Measurements from ENCODE around the gene P2RX2. TPM values are rescaled to one million over a fixed set of nuclear protein-coding genes. Genes with fewer than 3 reads are reported as not detected.

The P2RX2 gene
- total RNA-seq, 5 donors from 2014 or later (not counting 1 experiment from before 2014, with no cell fraction given): not detected

DNA sequence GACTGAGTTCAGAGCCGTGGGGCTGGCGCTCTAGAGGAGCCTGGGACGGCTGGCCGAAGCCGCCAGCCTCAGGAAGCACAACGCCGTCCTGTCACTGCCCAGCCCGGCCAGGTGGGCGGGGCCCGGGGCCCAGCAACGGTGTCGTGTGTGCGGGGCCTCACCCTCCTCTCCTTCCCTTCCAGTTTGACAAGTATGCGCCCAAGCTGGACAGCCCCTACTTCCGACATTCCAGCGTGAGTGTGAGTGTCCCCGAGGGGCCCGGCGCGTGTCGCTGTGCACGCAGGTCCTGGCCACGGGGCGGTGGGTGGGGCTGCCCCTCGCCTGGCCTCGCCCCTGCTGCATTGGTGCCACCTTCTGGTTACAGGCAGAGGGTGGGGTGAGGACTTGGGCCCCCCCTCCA, 46.5 kb upstream of the P2RX2 start:
- Histone ChIP-seq H3K4me3 (ENCODE audit: control insufficient read depth in 1 of 2, extremely low read depth in 1 of 2, low read length in 1 of 2) (no peak overlapping the region), H3K36me3 (ENCODE audit: control insufficient read depth in 2 of 2, extremely low read depth in 1 of 2, insufficient read depth in 1 of 2, low read length in 1 of 2) (peaks cover 22 to 30% of the 10 kb centered on the region in 2 donors), H3K27me3 (replicated peaks in 1 of 2; ENCODE audit: control insufficient read depth in 2 of 2, extremely low read depth in 1 of 2, insufficient read depth in 2 of 2, low read length in 1 of 2) (no peaks in the 10 kb centered on the region), H3K9me3 (no peaks in the 10 kb centered on the region), H3K27ac (ENCODE audit: low read length) (no peak overlapping the region), H3K4me1 (ENCODE audit: control insufficient read depth in 1 of 2, extremely low read depth in 1 of 2, insufficient read depth in 2 of 2, low read length in 2 of 2) (no peaks in the 10 kb centered on the region)
- Mint-ChIP-seq H3K4me3 (no peak overlapping the region), H3K9me3 (no peaks in the 10 kb centered on the region), H3K27me3 (no peaks in the 10 kb centered on the region), H3K4me1 (no peaks in the 10 kb centered on the region), H3K27ac (no peak overlapping the region), H3K36me3 (no peaks in the 10 kb centered on the region)
- POLR2A ChIA-PET: no interaction called here
- CTCF ChIA-PET: no interaction called here
- 95% methylated on average over 16 of the region's 26 CpGs for WGBS (ENCODE audit: insufficient coverage)
- no peak for ATAC-seq (replicated peaks in 1 of 4)
- DNase-seq: no peak

DNA sequence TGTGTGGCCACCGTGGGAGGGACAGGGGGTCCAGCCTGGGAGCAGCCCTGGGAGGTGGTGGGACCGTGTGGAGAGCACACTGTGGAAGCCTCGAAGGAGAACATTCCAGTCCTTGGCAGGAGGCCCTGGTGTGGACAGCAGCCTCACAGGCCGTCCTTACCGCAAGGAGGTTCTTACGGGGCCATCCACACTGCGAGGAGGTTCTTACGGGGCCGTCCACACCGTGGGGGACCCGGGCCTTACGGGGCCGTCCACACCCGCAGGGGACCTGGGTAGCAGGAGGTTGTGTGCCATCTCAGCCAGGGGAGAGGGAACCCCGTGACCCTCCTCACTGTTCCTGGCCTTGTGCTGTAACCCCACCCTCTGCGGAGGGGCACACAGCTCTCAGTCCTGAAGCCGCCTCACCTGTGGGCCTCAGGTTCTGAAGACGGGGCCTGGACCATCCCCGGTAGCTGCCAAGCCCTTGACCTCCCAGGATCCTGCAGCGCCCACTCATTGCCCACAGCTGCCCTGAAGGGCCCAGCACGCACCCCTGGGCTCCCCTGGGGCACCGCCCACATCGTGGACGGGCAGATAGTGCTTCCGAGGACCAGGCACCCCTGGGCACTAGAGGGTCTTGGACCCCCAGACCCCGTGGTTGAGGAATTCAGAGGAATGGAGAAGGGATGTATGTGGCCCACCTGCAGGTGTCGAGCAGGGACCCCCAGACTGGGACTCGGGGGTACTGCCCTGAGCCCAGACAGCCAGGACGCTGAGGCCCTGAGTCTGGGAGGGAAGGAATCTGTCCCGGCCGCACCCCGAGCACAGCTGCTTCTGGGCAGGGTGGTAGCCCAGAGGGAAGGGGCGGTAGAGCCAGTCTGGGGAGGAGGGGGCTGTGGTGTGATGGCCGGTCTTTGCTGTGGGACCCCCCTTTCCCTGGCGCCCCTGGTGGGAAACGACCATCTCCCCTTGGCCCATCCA, 45.5 kb upstream of the P2RX2 start:
- ChIA-PET POLR2A (no interaction called here), CTCF (no interaction called here)
- Mint-ChIP-seq H3K27ac (no peak overlapping the region), H3K9me3 (no peaks in the 10 kb centered on the region), H3K4me3 (no peak overlapping the region), H3K36me3 (peaks cover 5% of the 10 kb centered on the region), H3K4me1 (no peaks in the 10 kb centered on the region), H3K27me3 (no peaks in the 10 kb centered on the region)
- Histone ChIP-seq H3K4me1 (ENCODE audit: control insufficient read depth in 1 of 2, extremely low read depth in 1 of 2, insufficient read depth in 2 of 2, low read length in 2 of 2) (no peaks in the 10 kb centered on the region), H3K4me3 (ENCODE audit: control insufficient read depth in 1 of 2, extremely low read depth in 1 of 2, low read length in 1 of 2) (no peak overlapping the region), H3K36me3 (ENCODE audit: control insufficient read depth in 2 of 2, extremely low read depth in 1 of 2, insufficient read depth in 1 of 2, low read length in 1 of 2) (peaks cover 26 to 27% of the 10 kb centered on the region in 2 donors), H3K9me3 (no peaks in the 10 kb centered on the region), H3K27ac (ENCODE audit: low read length) (no peak overlapping the region), H3K27me3 (replicated peaks in 1 of 2; ENCODE audit: control insufficient read depth in 2 of 2, extremely low read depth in 1 of 2, insufficient read depth in 2 of 2, low read length in 1 of 2) (no peaks in the 10 kb centered on the region)
- DNase-seq: no peak
- no peak for ATAC-seq (replicated peaks in 1 of 4)
- 96% methylated on average over 31 of the region's 36 CpGs for WGBS (ENCODE audit: insufficient coverage)

DNA sequence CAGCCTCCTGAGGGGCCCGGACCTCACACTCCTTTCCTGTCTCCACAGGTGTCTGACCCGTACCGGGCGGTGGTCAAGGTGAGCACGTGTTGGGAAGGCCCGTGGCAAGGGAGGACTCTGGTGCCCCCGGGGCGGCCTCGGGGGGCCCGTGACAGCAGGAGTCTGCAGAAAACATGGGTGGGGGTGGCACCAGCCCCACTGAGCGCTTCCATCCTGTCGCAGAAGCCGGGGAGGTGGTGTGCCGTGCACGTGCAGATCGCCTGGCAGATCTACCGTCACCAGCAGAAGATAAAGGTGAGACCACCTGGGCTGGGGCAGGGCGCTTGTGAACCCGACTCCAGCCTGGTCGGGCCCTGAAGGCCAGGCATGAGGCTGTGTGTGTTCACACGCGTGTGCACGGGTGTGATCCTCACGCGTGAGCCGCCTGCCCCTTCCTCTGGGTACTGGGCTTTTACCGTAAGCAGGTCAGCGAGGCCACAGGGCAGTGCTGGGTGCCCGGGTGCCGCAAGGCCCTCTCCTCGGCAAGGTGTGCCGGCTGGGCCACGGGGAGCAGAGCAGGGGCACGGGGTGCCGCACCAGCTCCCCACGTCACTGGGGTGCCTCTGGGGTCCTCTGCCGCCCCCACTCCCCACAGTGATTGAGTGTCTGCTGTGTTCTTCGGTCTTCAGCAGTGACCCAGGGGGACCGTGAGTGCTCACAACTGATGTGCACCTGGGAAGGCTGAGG, 44.1 kb upstream of the P2RX2 start:
- no peak overlapping the region for H3K4me3 Mint-ChIP-seq
- ChIA-PET POLR2A (no interaction called here), CTCF (no interaction called here)
- Histone ChIP-seq H3K27me3 (replicated peaks in 1 of 2; ENCODE audit: control insufficient read depth in 2 of 2, extremely low read depth in 1 of 2, insufficient read depth in 2 of 2, low read length in 1 of 2) (no peaks in the 10 kb centered on the region), H3K9me3 (no peaks in the 10 kb centered on the region), H3K4me3 (ENCODE audit: control insufficient read depth in 1 of 2, extremely low read depth in 1 of 2, low read length in 1 of 2) (no peak overlapping the region), H3K27ac (ENCODE audit: low read length) (no peak overlapping the region), H3K36me3 (ENCODE audit: control insufficient read depth in 2 of 2, extremely low read depth in 1 of 2, insufficient read depth in 1 of 2, low read length in 1 of 2) (peaks cover 24 to 27% of the 10 kb centered on the region in 2 donors), H3K4me1 (ENCODE audit: control insufficient read depth in 1 of 2, extremely low read depth in 1 of 2, insufficient read depth in 2 of 2, low read length in 2 of 2) (no peaks in the 10 kb centered on the region)
- H3K36me3 Mint-ChIP-seq: peaks cover 8% of the 10 kb centered on the region
- ATAC-seq (replicated peaks in 1 of 4): no peak
- H3K4me1 Mint-ChIP-seq: no peaks in the 10 kb centered on the region
- 99% methylated on average over 37 of the region's 39 CpGs for WGBS (ENCODE audit: insufficient coverage)
- no peak overlapping the region for H3K27ac Mint-ChIP-seq
- DNase-seq: no peak
- no peaks in the 10 kb centered on the region for H3K9me3 Mint-ChIP-seq
- H3K27me3 Mint-ChIP-seq: no peaks in the 10 kb centered on the region

DNA sequence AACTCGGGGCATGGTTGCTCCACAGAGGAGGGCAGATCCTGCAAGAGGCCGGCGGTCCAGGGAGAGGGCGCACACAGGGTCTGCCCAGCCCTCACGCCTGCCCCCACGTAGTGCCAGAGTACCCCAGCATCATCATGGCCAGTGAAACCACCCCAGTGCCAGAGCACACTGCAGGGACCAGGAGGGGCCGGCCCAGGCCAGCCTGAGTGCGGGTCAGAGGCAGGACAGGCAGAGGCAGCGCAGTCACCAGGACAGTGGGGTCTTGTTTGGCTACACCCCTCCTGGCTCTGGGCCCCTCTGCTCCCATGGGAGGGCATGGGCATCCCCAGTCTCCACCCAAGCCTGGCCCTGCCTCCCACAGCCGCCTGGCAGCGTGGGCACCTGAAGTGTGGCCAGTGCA, 42.9 kb upstream of the P2RX2 start:
- Histone ChIP-seq H3K4me3 (ENCODE audit: control insufficient read depth in 1 of 2, extremely low read depth in 1 of 2, low read length in 1 of 2) (no peak overlapping the region), H3K9me3 (no peaks in the 10 kb centered on the region), H3K27me3 (replicated peaks in 1 of 2; ENCODE audit: control insufficient read depth in 2 of 2, extremely low read depth in 1 of 2, insufficient read depth in 2 of 2, low read length in 1 of 2) (no peaks in the 10 kb centered on the region), H3K36me3 (ENCODE audit: control insufficient read depth in 2 of 2, extremely low read depth in 1 of 2, insufficient read depth in 1 of 2, low read length in 1 of 2) (peaks cover 19 to 31% of the 10 kb centered on the region in 2 donors), H3K4me1 (ENCODE audit: control insufficient read depth in 1 of 2, extremely low read depth in 1 of 2, insufficient read depth in 2 of 2, low read length in 2 of 2) (no peaks in the 10 kb centered on the region), H3K27ac (ENCODE audit: low read length) (no peak overlapping the region)
- ATAC-seq (replicated peaks in 1 of 4) (no peak), DNase-seq (no peak)
- no peaks in the 10 kb centered on the region for H3K9me3 Mint-ChIP-seq
- POLR2A ChIA-PET: no interaction called here
- H3K4me3 Mint-ChIP-seq: no peak overlapping the region
- 97% methylated on average over 8 of the region's 11 CpGs for WGBS (ENCODE audit: insufficient coverage)
- H3K27ac Mint-ChIP-seq: no peak overlapping the region
- no peaks in the 10 kb centered on the region for H3K27me3 Mint-ChIP-seq
- CTCF ChIA-PET: no interaction called here
- no peaks in the 10 kb centered on the region for H3K4me1 Mint-ChIP-seq
- peaks cover 11% of the 10 kb centered on the region for H3K36me3 Mint-ChIP-seq

DNA sequence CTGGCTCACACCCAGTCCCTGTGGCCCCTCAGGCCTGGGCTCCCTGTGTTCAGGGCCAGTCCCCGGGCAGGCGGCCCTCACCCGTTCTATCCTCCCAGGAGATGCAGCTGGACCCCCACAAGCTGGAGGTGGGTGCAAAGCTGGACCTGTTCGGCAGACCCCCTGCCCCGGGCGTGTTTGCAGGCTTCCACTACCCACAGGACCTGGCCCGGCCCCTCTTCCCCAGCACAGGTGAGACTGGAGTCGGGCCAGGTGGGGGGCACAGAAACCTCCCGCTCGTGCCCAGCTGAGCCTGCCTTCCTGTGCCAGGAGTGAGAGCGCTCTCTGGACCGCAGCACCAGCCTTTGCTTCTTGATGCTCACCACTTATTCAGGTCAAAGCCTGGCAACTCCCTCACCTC, 41.9 kb upstream of the P2RX2 start:
- ATAC-seq (replicated peaks in 1 of 4) (no peak), DNase-seq (no peak)
- Mint-ChIP-seq H3K27me3 (no peaks in the 10 kb centered on the region), H3K27ac (no peak overlapping the region), H3K9me3 (no peaks in the 10 kb centered on the region), H3K36me3 (peaks cover 11% of the 10 kb centered on the region), H3K4me1 (no peaks in the 10 kb centered on the region), H3K4me3 (no peak overlapping the region)
- Histone ChIP-seq H3K27me3 (replicated peaks in 1 of 2; ENCODE audit: control insufficient read depth in 2 of 2, extremely low read depth in 1 of 2, insufficient read depth in 2 of 2, low read length in 1 of 2) (no peaks in the 10 kb centered on the region), H3K4me1 (ENCODE audit: control insufficient read depth in 1 of 2, extremely low read depth in 1 of 2, insufficient read depth in 2 of 2, low read length in 2 of 2) (no peaks in the 10 kb centered on the region), H3K27ac (ENCODE audit: low read length) (no peak overlapping the region), H3K36me3 (ENCODE audit: control insufficient read depth in 2 of 2, extremely low read depth in 1 of 2, insufficient read depth in 1 of 2, low read length in 1 of 2) (peaks cover 20 to 38% of the 10 kb centered on the region in 2 donors), H3K9me3 (no peaks in the 10 kb centered on the region), H3K4me3 (ENCODE audit: control insufficient read depth in 1 of 2, extremely low read depth in 1 of 2, low read length in 1 of 2) (no peak overlapping the region)
- ChIA-PET POLR2A (no interaction called here), CTCF (no interaction called here)
- 97% methylated on average over 7 of the region's 12 CpGs for WGBS (ENCODE audit: insufficient coverage)

DNA sequence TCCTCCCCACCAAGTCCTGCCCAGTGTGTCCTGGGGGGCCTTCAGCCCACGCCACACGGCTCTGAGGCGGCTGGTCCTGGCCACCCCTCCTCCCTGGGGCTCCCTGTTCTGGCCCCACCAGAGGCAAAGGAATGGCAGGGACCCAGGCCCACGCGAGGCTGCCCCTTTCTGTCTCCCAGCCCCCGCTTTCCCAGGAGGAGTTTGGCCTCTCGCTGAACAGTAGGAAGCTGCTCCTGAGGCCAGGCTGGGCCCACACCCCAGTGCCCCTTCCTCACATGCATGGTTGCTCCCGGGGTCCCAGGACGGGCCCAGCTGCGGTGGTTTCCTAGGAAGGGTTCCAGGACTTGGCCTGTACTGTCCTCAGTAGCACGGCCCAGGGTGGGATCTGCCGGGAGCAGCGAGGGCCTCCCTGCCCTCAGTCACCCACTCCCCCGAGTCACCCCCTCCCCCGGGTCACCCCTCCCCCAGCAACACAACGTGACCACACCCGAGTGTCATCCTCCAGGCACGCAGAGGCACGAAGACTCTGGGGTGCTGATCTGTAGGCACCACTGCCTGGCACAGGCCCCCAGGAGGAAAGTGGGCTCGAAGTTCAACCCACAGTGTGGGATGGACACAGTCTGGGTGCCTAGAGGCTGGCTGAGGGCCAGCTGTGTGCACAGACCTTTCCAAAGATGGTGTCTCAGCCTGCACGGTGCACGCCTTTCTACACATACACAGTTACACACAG, 41.2 kb upstream of the P2RX2 start:
- H3K36me3 Mint-ChIP-seq: peaks cover 11% of the 10 kb centered on the region

More for the DNA sequence above, 41.2 kb upstream of the P2RX2 start:
- Mint-ChIP-seq H3K4me1 (no peaks in the 10 kb centered on the region), H3K27me3 (no peaks in the 10 kb centered on the region), H3K9me3 (no peaks in the 10 kb centered on the region), H3K4me3 (no peak overlapping the region), H3K27ac (no peak overlapping the region)
- ATAC-seq (replicated peaks in 1 of 4) (no peak), DNase-seq (no peak)
- Histone ChIP-seq H3K9me3 (no peaks in the 10 kb centered on the region), H3K4me1 (ENCODE audit: control insufficient read depth in 1 of 2, extremely low read depth in 1 of 2, insufficient read depth in 2 of 2, low read length in 2 of 2) (no peaks in the 10 kb centered on the region), H3K27ac (ENCODE audit: low read length) (no peak overlapping the region), H3K27me3 (replicated peaks in 1 of 2; ENCODE audit: control insufficient read depth in 2 of 2, extremely low read depth in 1 of 2, insufficient read depth in 2 of 2, low read length in 1 of 2) (no peaks in the 10 kb centered on the region), H3K36me3 (ENCODE audit: control insufficient read depth in 2 of 2, extremely low read depth in 1 of 2, insufficient read depth in 1 of 2, low read length in 1 of 2) (peaks cover 22 to 41% of the 10 kb centered on the region in 2 donors), H3K4me3 (ENCODE audit: control insufficient read depth in 1 of 2, extremely low read depth in 1 of 2, low read length in 1 of 2) (no peak overlapping the region)
- CTCF ChIA-PET: no interaction called here
- 92% methylated on average over 13 of the region's 22 CpGs for WGBS (ENCODE audit: insufficient coverage)
- POLR2A ChIA-PET: no interaction called here
